NCI-H2196 (cell line): Measurements from ENCODE around the gene MAGEF1.
"Not testable (repeated sequence)": the region's sequence is repeated elsewhere in the genome, so short reads cannot be mapped to it uniquely, and the experiment has no call there.

Experiments used
- DNase-seq: peaks from one replicate; lab custom pipeline; 2025; ENCODE audit not compliant: unreplicated experiment; lab: John Stamatoyannopoulos, UW

The MAGEF1 gene

GRCh38 chr3:184742676-184743135, 30.8 kb upstream of the MAGEF1 start:
- DNase-seq: peak; percentile 54

- no peak for DNase-seq
These were observed 30.2 kb upstream of the MAGEF1 start for GRCh38 chr3:184741798-184742675.

- no peak for DNase-seq
These were observed 29.3 kb upstream of the MAGEF1 start for GRCh38 chr3:184741259-184741556.

- DNase-seq: no peak
These were observed 28.8 kb upstream of the MAGEF1 start for GRCh38 chr3:184740509-184741258.

GRCh38 chr3:184739594-184740505, 28.0 kb upstream of the MAGEF1 start:
- DNase-seq: no peak

- DNase-seq: no peak
These were observed 27.1 kb upstream of the MAGEF1 start for GRCh38 chr3:184738982-184739381.

- no peak for DNase-seq
These were observed 26.6 kb upstream of the MAGEF1 start for GRCh38 chr3:184738506-184738890.

- DNase-seq: no peak
These were observed 26.0 kb upstream of the MAGEF1 start for GRCh38 chr3:184737641-184738505.

- no peak for DNase-seq
These were observed 25.2 kb upstream of the MAGEF1 start for GRCh38 chr3:184737063-184737462.

GRCh38 chr3:184734903-184735701, 23.2 kb upstream of the MAGEF1 start:
- DNase-seq: no peak

- no peak for DNase-seq
These were observed 22.2 kb upstream of the MAGEF1 start for GRCh38 chr3:184733971-184734608.

GRCh38 chr3:184733181-184733580, 21.3 kb upstream of the MAGEF1 start:
- no peak for DNase-seq

GRCh38 chr3:184731786-184732537, 20.1 kb upstream of the MAGEF1 start:
- no peak for DNase-seq

GRCh38 chr3:184730924-184731323, 19.1 kb upstream of the MAGEF1 start:
- no peak for DNase-seq

GRCh38 chr3:184729154-184729553, 17.3 kb upstream of the MAGEF1 start:
- not testable (repeated sequence) for DNase-seq

GRCh38 chr3:184728010-184728527, 16.2 kb upstream of the MAGEF1 start:
- DNase-seq: no peak

- DNase-seq: peak; percentile 79
These were observed 15.6 kb upstream of the MAGEF1 start for GRCh38 chr3:184727357-184728009.

- no peak for DNase-seq
These were observed 14.6 kb upstream of the MAGEF1 start for GRCh38 chr3:184726497-184726896.
